ENCODE results near the gene CABLES1. TPM values are rescaled to one million over a fixed set of nuclear protein-coding genes. Genes with fewer than 3 reads are reported as not detected.
A peak's percentile ranks its signal among the peaks of the same experiment; 100 is the strongest.

CABLES1 gene
- total RNA-seq, 2 donors from 2014 or later, result 2.7 to 5.8 TPM

GRCh38 chr18:23178661-23179081, 43.4 kb downstream of the CABLES1 start:
- ATAC-seq (replicated peaks), result no peak
- H3K36me3 Mint-ChIP-seq (ENCODE audit: low read depth), result no peaks in the 10 kb centered on the region
- no peaks in the 10 kb centered on the region for H3K4me1 Mint-ChIP-seq
- H3K4me3 Mint-ChIP-seq, result no peak overlapping the region
- peaks cover 3% of the 10 kb centered on the region for H3K27me3 Mint-ChIP-seq
- no peak overlapping the region for H3K27ac Mint-ChIP-seq
- no peaks in the 10 kb centered on the region for H3K9me3 Mint-ChIP-seq

GRCh38 chr18:23179416-23179815, 44.1 kb downstream of the CABLES1 start:
- Mint-ChIP-seq H3K27me3 (peaks cover 3% of the 10 kb centered on the region), H3K36me3 (ENCODE audit: low read depth) (no peaks in the 10 kb centered on the region), H3K27ac (no peak overlapping the region), H3K4me1 (no peaks in the 10 kb centered on the region), H3K4me3 (no peak overlapping the region), H3K9me3 (no peaks in the 10 kb centered on the region)
- no peak for ATAC-seq (replicated peaks)

- H3K27me3 Mint-ChIP-seq, result peaks cover 3% of the 10 kb centered on the region
- no peaks in the 10 kb centered on the region for H3K36me3 Mint-ChIP-seq (ENCODE audit: low read depth)
- H3K9me3 Mint-ChIP-seq, result no peaks in the 10 kb centered on the region
- ATAC-seq (replicated peaks), result no peak
- no peaks in the 10 kb centered on the region for H3K4me1 Mint-ChIP-seq
- no peak overlapping the region for H3K4me3 Mint-ChIP-seq
- no peak overlapping the region for H3K27ac Mint-ChIP-seq
These were observed 46.3 kb downstream of the CABLES1 start for GRCh38 chr18:23181547-23181946.

- Mint-ChIP-seq H3K4me3 (no peak overlapping the region), H3K27me3 (peaks cover 2% of the 10 kb centered on the region), H3K36me3 (ENCODE audit: low read depth) (no peaks in the 10 kb centered on the region), H3K27ac (no peak overlapping the region), H3K9me3 (no peaks in the 10 kb centered on the region), H3K4me1 (no peaks in the 10 kb centered on the region)
- no peak for ATAC-seq (replicated peaks)
These were observed 47.3 kb downstream of the CABLES1 start for GRCh38 chr18:23182606-23183005.

GRCh38 chr18:23183411-23184150, 48.3 kb downstream of the CABLES1 start:
- Mint-ChIP-seq H3K4me1 (no peaks in the 10 kb centered on the region), H3K9me3 (no peaks in the 10 kb centered on the region), H3K4me3 (no peak overlapping the region), H3K36me3 (ENCODE audit: low read depth) (no peaks in the 10 kb centered on the region), H3K27ac (no peak overlapping the region), H3K27me3 (no peaks in the 10 kb centered on the region)
- no peak for ATAC-seq (replicated peaks)

GRCh38 chr18:23186781-23187180, 51.5 kb downstream of the CABLES1 start:
- H3K27ac Mint-ChIP-seq, result no peak overlapping the region
- no peaks in the 10 kb centered on the region for H3K9me3 Mint-ChIP-seq
- H3K27me3 Mint-ChIP-seq, result no peaks in the 10 kb centered on the region
- no peak overlapping the region for H3K4me3 Mint-ChIP-seq
- no peak for ATAC-seq (replicated peaks)
- H3K4me1 Mint-ChIP-seq, result no peaks in the 10 kb centered on the region
- no peaks in the 10 kb centered on the region for H3K36me3 Mint-ChIP-seq (ENCODE audit: low read depth)

- no peaks in the 10 kb centered on the region for H3K4me1 Mint-ChIP-seq
- ATAC-seq (replicated peaks), result no peak
- H3K36me3 Mint-ChIP-seq (ENCODE audit: low read depth), result no peaks in the 10 kb centered on the region
- H3K27ac Mint-ChIP-seq, result no peak overlapping the region
- H3K4me3 Mint-ChIP-seq, result no peak overlapping the region
- H3K9me3 Mint-ChIP-seq, result no peaks in the 10 kb centered on the region
- no peaks in the 10 kb centered on the region for H3K27me3 Mint-ChIP-seq
These were observed 52.9 kb downstream of the CABLES1 start for GRCh38 chr18:23188068-23188760.

- no peaks in the 10 kb centered on the region for H3K36me3 Mint-ChIP-seq (ENCODE audit: low read depth)
- H3K9me3 Mint-ChIP-seq, result no peaks in the 10 kb centered on the region
- no peak overlapping the region for H3K27ac Mint-ChIP-seq
- H3K4me1 Mint-ChIP-seq, result no peaks in the 10 kb centered on the region
- H3K27me3 Mint-ChIP-seq, result no peaks in the 10 kb centered on the region
- no peak overlapping the region for H3K4me3 Mint-ChIP-seq
- ATAC-seq (replicated peaks), result no peak
These were observed 53.8 kb downstream of the CABLES1 start for GRCh38 chr18:23189099-23189498.

- no peak for ATAC-seq (replicated peaks)
- Mint-ChIP-seq H3K36me3 (ENCODE audit: low read depth) (no peaks in the 10 kb centered on the region), H3K9me3 (no peaks in the 10 kb centered on the region), H3K4me3 (no peak overlapping the region), H3K27ac (no peak overlapping the region), H3K4me1 (no peaks in the 10 kb centered on the region), H3K27me3 (no peaks in the 10 kb centered on the region)
These were observed 54.7 kb downstream of the CABLES1 start for GRCh38 chr18:23189768-23190661.

GRCh38 chr18:23191232-23191631, 55.9 kb downstream of the CABLES1 start:
- Mint-ChIP-seq H3K36me3 (ENCODE audit: low read depth) (no peaks in the 10 kb centered on the region), H3K4me3 (no peak overlapping the region), H3K4me1 (no peaks in the 10 kb centered on the region), H3K27me3 (no peaks in the 10 kb centered on the region), H3K27ac (no peak overlapping the region), H3K9me3 (no peaks in the 10 kb centered on the region)
- no peak for ATAC-seq (replicated peaks)

GRCh38 chr18:23193742-23194141, 58.5 kb downstream of the CABLES1 start:
- no peak overlapping the region for H3K27ac Mint-ChIP-seq
- H3K4me1 Mint-ChIP-seq, result no peaks in the 10 kb centered on the region

GRCh38 chr18:23194155-23194996, 59.1 kb downstream of the CABLES1 start:
- no peak for ATAC-seq (replicated peaks)
- Mint-ChIP-seq H3K4me3 (no peak overlapping the region), H3K4me1 (no peaks in the 10 kb centered on the region), H3K27ac (no peak overlapping the region), H3K9me3 (no peaks in the 10 kb centered on the region), H3K27me3 (no peaks in the 10 kb centered on the region), H3K36me3 (ENCODE audit: low read depth) (no peaks in the 10 kb centered on the region)

More at GRCh38 chr18:23193742-23194141, 58.5 kb downstream of the CABLES1 start:
- Mint-ChIP-seq H3K27me3 (no peaks in the 10 kb centered on the region), H3K36me3 (ENCODE audit: low read depth) (no peaks in the 10 kb centered on the region), H3K9me3 (no peaks in the 10 kb centered on the region), H3K4me3 (no peak overlapping the region)
- no peak for ATAC-seq (replicated peaks)

GRCh38 chr18:23194997-23195957, 60.0 kb downstream of the CABLES1 start:
- Mint-ChIP-seq H3K27me3 (no peaks in the 10 kb centered on the region), H3K4me1 (no peaks in the 10 kb centered on the region), H3K9me3 (no peaks in the 10 kb centered on the region), H3K36me3 (ENCODE audit: low read depth) (no peaks in the 10 kb centered on the region), H3K27ac (no peak overlapping the region), H3K4me3 (no peak overlapping the region)
- peak; percentile 26 for ATAC-seq (replicated peaks)
